Stimulated activated CD4-positive, alpha-beta T cell treated with anti-CD3 and anti-CD28 coated beads, Interleukin-4, amount 100 ng/mL, for 24 hours (primary cell): ENCODE results near the gene OLA1.

Experiments used
- DNase-seq: peaks from one replicate; pipeline ENCODE4 v3.0.0-alpha.2; 2020

The OLA1 gene

GRCh38 chr2:174117951-174118930 is 130.1 kb downstream of the OLA1 start:
- no peak for DNase-seq

DNA sequence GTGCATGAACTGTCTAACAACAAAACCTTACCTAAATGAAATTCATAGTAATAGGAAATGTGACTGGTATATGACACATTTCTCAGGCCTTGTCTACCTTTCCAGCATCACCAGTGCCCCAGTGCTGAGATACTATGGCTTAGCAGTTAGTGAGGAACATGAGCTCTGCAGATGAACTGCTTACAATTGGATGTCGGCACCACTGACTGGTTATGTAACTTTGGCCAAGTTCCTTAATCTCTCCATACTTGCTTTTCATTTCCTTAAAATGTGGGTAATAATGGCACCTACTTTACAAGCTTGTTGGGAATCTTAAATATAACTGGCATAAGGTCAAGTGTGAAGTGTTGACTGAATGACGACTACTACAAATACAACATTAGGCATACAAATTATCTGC is 136.3 kb downstream of the OLA1 start:
- DNase-seq, result no peak

GRCh38 chr2:174108579-174108978 is 139.8 kb downstream of the OLA1 start:
- DNase-seq, result no peak

- no peak for DNase-seq
Observed at GRCh38 chr2:174106736-174107135, 141.6 kb downstream of the OLA1 start.

- no peak for DNase-seq
Observed at GRCh38 chr2:174094542-174094941, 153.8 kb downstream of the OLA1 start.

DNA sequence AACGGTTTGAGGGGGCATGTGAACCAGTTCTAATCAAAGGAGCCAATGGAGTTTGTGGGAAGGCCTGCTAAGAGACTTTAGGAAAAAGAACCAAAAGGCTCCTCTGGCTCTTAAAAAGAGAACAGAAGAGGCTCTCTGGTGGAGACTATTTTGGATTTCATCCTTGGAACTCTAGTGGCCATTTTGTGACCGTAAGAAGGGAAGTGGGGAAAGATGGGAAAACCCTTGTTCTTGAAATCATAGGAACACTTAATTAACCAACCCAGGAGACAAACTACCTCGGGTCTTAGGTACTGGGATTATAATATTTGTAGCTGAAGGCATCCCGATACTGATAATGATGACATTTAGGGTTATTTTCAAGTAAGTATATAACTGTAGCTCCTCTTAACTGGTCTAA is 157.9 kb downstream of the OLA1 start:
- DNase-seq, result no peak

DNA sequence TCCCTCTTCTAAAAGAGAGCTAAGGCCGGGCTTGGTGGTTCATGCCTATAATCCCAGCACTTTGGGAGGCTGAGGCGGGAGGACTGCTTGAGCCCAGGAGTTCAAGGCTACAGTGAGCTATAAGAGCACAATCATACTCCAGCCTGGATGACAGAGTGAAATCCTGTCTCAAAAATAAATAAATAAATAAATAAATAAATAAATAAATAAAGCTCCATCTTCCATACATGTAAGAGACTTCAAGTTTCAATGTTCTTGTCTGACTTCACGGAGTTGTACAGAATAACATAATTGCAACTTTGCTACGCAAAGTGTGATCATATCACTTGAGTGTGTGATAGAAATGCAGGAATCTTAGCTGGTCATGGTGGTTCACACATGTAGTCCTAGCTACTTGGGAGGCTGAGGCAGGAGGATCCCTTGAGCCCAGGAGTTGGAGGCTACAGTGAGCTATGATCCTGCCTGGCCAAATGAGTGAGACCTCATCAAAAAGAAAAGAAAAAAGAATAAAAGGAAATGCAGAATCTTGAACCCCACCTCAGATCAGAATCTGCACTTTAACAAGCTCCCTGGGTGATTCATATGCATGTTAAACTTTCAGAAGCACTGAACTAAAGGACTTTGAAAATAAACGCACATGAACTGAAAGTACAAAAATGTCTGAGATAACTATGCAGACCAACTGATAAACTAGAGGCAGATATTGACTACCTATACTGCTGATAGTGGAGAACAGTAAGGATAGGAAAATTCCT is 159.4 kb downstream of the OLA1 start:
- no peak for DNase-seq

DNA sequence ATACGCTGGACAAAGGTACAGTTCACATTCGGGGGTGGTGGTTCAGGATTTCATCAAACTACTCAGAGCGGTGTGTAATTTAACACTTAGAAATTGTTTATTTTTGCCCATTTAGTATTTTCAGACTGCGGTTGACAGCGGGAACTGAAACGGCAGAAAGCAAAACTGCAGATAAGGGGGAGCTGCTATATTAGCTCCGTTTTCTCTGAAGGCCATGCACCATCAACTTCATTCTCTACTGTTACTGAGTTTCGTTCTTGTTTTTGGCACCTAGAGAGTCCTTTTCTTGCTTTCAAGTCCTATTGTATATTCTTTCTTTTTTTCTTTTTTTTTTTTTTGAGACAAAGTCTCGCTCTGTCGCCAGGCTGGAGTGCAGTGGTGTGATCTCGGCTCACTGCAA is 161.6 kb downstream of the OLA1 start:
- no peak for DNase-seq

DNA sequence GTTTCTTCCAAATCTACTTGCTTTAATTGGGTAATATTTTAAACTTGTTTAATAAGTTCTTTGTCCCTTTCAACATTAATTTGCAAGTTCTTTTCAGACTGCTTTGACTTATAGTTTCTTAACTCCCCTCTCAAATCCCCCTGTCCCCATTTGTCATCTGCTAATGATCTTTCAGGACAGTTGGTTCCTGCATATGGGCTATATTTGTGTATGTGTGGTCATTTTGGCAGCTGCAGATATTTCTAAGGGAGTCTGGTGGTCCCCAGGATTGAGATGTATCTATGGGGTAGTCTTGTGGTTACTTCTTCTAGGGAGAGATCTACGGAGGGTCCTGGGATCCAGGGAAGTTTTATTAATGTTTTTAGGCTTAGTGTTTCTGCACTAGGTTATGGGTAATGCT is 162.6 kb downstream of the OLA1 start:
- DNase-seq, result no peak

DNA sequence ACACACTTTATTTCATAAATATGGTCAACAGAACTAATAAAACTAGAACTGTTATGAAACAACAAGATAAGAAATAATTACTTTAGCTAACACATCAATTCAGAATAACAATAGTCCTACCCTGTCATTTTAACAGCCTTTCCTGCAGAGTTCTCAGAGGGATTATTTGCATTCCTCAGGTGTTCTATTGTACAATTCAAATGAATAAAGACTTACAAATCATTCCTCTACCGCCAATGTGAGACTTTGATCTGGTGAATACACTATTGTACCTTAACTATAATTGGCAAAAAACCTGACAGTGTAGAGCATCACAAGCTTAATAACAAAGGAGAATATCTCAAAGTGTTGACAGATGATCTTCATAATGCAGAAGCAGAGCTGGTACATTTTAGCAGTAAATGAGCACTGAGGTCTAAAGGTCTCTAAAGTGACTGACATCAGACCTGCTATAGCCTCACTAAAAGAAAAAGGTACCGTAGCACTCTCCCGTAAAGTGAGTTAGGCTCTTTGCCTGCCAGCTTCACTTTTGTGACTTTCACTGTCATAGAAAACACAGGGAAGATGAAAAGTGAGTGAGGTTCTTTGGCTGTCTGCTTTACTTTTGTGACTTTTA is 164.4 kb downstream of the OLA1 start:
- no peak for DNase-seq

DNA sequence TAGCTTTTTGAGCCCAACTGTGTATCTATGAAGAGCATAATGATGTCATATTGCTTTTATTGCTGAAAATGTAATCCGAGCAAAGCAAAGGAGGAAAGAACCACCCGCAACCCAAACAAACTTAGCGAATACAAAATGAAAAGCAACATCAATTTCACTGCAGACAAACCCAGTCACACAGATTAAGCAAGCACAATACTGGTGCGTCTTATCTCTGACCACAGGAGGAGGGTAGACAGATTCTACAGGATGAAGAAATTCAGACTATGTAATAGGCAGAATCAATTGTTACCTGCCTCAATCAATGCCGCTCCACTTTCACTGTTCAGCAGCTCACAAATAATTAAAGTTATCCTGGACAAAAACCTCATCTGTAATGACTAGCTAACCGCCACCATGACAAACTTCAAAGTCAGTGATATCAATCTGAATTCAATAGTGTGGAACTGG is 167.6 kb downstream of the OLA1 start:
- no peak for DNase-seq

DNA sequence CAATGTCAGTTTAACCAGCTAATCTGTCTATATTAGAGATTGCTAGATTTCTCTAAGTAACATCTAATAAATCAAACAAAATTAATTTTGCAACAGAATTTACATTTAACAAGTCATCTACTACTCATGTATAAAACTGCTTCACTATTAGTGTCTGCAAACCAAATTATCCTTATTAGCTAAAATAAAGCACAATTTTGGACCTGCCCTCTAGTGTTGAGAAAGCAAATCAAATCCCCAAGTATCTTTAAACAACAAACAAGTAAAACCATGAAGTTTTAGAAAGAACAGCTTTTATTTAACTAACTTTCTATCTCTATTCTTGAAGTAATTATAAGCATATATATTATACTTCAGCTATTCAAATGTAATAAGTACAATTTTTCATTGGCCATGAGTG is 170.1 kb downstream of the OLA1 start:
- no peak for DNase-seq

- no peak for DNase-seq
Observed at GRCh38 chr2:174076975-174077374, 171.4 kb downstream of the OLA1 start.

- DNase-seq, result no peak
Observed at GRCh38 chr2:174076040-174076439, 172.3 kb downstream of the OLA1 start.

GRCh38 chr2:174074831-174075230 is 173.5 kb downstream of the OLA1 start:
- DNase-seq, result no peak

DNA sequence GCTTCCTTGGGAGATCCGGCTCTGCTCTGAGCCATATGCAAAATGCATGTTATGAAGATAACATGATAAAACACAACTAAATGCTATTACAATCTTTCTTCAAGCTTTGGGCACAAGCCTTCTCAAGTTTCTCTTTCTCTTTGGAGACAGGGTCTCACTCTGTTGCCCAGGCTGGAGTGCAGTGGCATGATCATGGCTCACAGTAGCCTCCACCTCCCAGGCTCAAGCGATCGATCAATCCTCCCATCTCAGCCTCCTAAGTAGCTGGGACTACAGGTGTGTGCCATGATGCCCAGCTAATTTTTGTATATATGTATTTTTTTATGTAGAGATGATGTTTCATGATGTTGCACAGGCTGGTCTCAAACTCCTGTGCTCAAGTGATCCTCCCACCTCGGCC is 175.5 kb downstream of the OLA1 start:
- DNase-seq, result no peak

DNA sequence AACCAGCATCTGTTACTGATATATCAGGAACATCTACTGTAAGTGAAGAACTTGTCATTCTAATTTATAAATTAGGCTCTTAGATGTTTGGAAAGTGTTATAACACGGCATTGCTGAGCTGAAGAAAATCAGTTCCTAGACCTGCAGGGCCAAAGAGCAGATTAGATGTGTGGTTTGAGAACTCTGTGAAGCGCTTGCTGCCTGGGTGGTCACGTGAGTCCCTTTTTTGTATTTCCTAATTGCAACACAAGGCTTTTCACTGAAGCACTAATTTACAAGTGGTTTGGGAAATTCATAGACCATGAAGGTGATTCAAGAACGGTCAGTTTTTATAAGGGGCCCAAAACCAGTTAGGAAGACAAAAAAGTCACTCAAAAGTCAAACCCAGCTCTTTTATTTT is 176.3 kb downstream of the OLA1 start:
- no peak for DNase-seq

GRCh38 chr2:174071321-174071720 is 177.0 kb downstream of the OLA1 start:
- no peak for DNase-seq

GRCh38 chr2:174070281-174070680 is 178.1 kb downstream of the OLA1 start:
- no peak for DNase-seq

DNA sequence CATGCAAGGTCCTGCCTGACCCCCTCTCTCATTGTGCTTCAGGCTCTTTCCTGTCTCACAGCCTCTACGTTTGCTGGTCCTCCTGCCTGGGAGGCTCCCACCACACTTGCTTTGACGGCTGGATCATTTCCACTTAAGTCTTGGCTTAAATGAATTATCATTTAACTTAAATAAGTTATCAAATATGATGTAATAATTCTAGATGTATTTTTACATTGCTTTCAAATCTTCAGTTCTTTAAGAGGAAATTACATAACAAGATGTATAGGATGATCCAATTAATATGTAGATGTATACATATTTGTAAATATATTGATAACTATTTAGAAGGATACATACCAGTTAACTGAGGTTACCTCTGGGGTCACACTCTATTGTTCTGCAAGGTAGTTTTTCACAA is 180.5 kb downstream of the OLA1 start:
- DNase-seq, result no peak

DNA sequence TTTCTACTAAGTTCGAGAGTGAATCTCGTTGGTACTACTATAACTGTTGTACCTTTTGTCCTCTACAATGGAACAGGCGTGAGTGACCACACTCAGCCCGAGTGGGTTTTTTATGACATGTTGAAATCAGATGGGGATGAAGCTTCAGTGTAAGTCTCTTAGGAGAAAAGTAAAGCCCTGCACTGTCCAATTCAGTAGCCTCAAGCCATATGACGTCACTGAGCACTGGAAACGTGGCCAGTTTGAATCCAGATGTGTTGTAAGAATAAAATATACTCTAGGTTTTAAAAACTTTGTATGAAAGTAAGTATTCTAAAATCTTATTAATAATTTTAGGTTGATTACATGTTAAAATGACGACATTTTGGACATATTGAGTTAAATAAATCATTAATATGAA is 181.5 kb downstream of the OLA1 start:
- DNase-seq, result no peak

- DNase-seq, result no peak
Observed at GRCh38 chr2:174063492-174064092, 184.7 kb downstream of the OLA1 start.

- DNase-seq, result no peak
Observed at GRCh38 chr2:174062934-174063333, 185.4 kb downstream of the OLA1 start.
